CD8-positive, alpha-beta memory T cell (primary cell): ENCODE data around the gene ZSCAN10. TPM values are rescaled to one million over a fixed set of nuclear protein-coding genes. Genes with fewer than 3 reads are reported as not detected.

ENCODE experiments used
- CTCF ChIA-PET: fragments of 350-600 bp; sonication (Branson Sonifier 250); formaldehyde crosslinking; loops from one replicate; lab custom pipeline; 2021; ENCODE audit warnings: antibody characterized with exemption; lab: Charles Lee
- POLR2A ChIA-PET: fragments of 350-600 bp; sonication (Branson Sonifier 250); formaldehyde crosslinking; loops from one replicate; lab custom pipeline; 2021; ENCODE audit warnings: antibody characterized with exemption; lab: Charles Lee
- DNase-seq, 5 donors: peaks; one replicate each; pipeline versions ENCODE4 v3.0.0 to v3.0.0-alpha.2; 2020 to 2022; ENCODE audit warnings: mixed read lengths in 1 of 5
- H3K27ac ChIP-seq: one replicate; pipeline ENCODE4 v1.7.0; 2013; ENCODE audit warnings: low read depth, mild to moderate bottlenecking, low read length, moderate library complexity
- H3K27me3 ChIP-seq: 2 replicates; pipeline ENCODE4 v1.7.0; 2013; ENCODE audit warnings: low read length, mild to moderate bottlenecking; ENCODE audit not compliant: insufficient read depth, poor library complexity, severe bottlenecking
- H3K36me3 ChIP-seq: 2 replicates; pipeline ENCODE4 v1.7.0; 2013; ENCODE audit warnings: mild to moderate bottlenecking, low read length, moderate library complexity; ENCODE audit not compliant: insufficient read depth
- H3K4me1 ChIP-seq: 2 replicates; pipeline ENCODE4 v1.7.0; 2013; ENCODE audit warnings: mild to moderate bottlenecking, low read length, moderate library complexity; ENCODE audit not compliant: insufficient read depth
- H3K4me3 ChIP-seq: 2 replicates; pipeline ENCODE4 v1.7.0; 2013; ENCODE audit warnings: mild to moderate bottlenecking, low read length
- H3K9me3 ChIP-seq: 2 replicates; pipeline ENCODE4 v1.7.0; 2013; ENCODE audit warnings: mild to moderate bottlenecking, low read length
- H3K27ac Mint-ChIP-seq, 8 donors: one replicate each; pipeline ENCODE4 v1.8.0; 2020 to 2021; ENCODE audit warnings: mixed read lengths in 8 of 8, mild to moderate bottlenecking in 6 of 8, inconsistent platforms in 3 of 8, moderate library complexity in 3 of 8
- H3K27me3 Mint-ChIP-seq, 2 donors: one replicate each; pipeline ENCODE4 v1.8.0; 2020 to 2021; ENCODE audit warnings: mixed read lengths in 2 of 2, mild to moderate bottlenecking in 1 of 2, moderate library complexity in 1 of 2
- H3K36me3 Mint-ChIP-seq, 3 donors: one replicate each; pipeline ENCODE4 v1.8.0; 2020 to 2021; ENCODE audit warnings: mixed read lengths in 3 of 3, inconsistent platforms in 1 of 3, mild to moderate bottlenecking in 1 of 3
- H3K4me1 Mint-ChIP-seq, 3 donors: one replicate each; pipeline ENCODE4 v1.8.0; 2020 to 2021; ENCODE audit warnings: mixed read lengths in 3 of 3, inconsistent platforms in 1 of 3, mild to moderate bottlenecking in 1 of 3
- H3K4me3 Mint-ChIP-seq, 7 donors: one replicate each; pipeline ENCODE4 v1.8.0; 2020 to 2021; ENCODE audit warnings: mixed read lengths in 7 of 7, mild to moderate bottlenecking in 6 of 7, moderate library complexity in 4 of 7, inconsistent platforms in 2 of 7
- H3K9me3 Mint-ChIP-seq, 5 donors: one replicate each; pipeline ENCODE4 v1.8.0; 2020 to 2022; ENCODE audit warnings: mixed read lengths in 5 of 5, mild to moderate bottlenecking in 3 of 5, moderate library complexity in 2 of 5, inconsistent platforms in 1 of 5
- polyA plus RNA-seq: library from polyadenylated mRNA; unstranded; fragments of 300-500 nt; fragmentation: Illumina TruSeq; gene quantifications from one replicate; pipeline ENCODE4 v1.2.3, GENCODE V29; 2021
- total RNA-seq, 2 experiments: library from RNA; stranded (reverse); gene quantifications; one replicate each; pipeline ENCODE4 v1.2.3, GENCODE V29; 2021

Gene ZSCAN10
- total and polyA plus RNA-seq, 3 experiments from 2014 or later: 0.15 TPM; not detected in 2

DNA sequence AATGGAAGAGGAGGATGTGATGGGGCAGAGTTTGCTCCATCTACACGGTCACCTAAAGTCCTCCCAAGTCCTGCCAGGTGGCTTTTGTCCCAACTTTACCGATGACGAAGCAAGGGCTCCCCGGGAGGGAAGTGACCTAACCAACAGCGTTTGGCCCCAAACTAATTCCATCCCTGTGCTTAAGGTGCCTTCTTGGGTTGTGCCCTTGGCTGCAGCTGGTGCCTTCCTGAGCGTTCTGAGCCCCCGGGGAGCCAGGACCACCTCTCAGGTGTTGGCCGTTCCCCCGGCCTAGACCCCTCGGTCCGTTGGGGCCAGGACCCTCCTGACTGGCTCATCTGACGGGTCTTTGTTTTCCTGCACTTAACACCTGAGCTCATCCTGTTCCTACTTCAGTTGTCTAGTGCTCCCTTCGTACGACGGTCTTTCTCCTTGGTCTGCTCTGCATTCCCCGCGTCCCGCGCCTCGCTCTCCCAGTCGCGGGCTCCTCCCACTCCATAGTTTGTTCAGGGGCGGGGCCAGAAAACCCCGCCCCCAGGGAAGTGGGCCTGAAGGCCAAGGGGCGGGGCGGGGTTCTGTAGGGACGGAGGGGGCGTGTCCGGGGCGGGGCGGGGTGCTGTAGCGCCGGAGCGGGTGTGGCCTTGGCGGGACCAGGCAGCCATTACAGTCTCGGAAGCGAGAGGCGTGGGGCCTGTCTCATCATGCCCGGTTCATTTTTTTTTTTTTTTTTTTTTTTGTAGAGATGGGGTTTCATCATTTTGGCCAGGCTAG is 822 bp upstream of the ZSCAN10 start:
- H3K4me3 ChIP-seq: peak overlapping the region; percentile 32
- H3K36me3 ChIP-seq: no peaks in the 10 kb centered on the region
- peak; percentile 78 to 91 (median 87) for DNase-seq
- peak overlapping the region; percentile 27 to 94 (median 90) for H3K27ac Mint-ChIP-seq
- H3K4me1 ChIP-seq: peaks cover 37% of the 10 kb centered on the region
- no peaks in the 10 kb centered on the region for H3K9me3 ChIP-seq
- no peaks in the 10 kb centered on the region for H3K27me3 ChIP-seq
- no peaks in the 10 kb centered on the region for H3K36me3 Mint-ChIP-seq
- no peak overlapping the region for H3K27ac ChIP-seq
- CTCF ChIA-PET: interaction anchor here (0.8 to 20.2 kb wide), 6 partner anchors 20 to 69 kb away, joined by 3 to 278 read pairs (median 27); partner anchors contain the start of gene ZNF213
- H3K27me3 Mint-ChIP-seq: no peaks in the 10 kb centered on the region
- peaks cover 39 to 57% (median 41%) of the 10 kb centered on the region in 3 donors for H3K4me1 Mint-ChIP-seq
- H3K9me3 Mint-ChIP-seq: no peaks in the 10 kb centered on the region
- H3K4me3 Mint-ChIP-seq: peak overlapping the region; percentile 71 to 87 (median 84)
- POLR2A ChIA-PET: interaction anchor here (0.6 to 1.3 kb wide), 2 partner anchors 49 to 51 kb away, joined by 3 read pairs; no protein-coding TSS in a partner anchor

DNA sequence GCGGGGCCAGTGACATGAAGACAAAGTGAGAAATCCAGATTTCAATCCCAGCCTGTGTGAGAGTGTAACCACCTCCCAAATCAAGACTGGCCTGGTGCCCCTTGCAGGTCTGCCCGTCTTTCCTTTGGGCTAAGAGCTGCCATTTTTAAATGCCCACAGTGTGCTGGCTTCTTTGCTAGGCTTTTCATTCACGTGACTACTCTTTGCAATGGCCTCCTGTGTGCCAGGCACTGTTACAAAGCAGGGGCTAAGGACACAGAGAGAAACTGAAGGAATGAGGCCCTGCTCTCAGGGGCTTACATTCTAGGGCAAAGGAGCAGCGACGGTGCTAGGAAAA is 269 bp upstream of the ZSCAN10 start:
- Mint-ChIP-seq H3K4me1 (peaks cover 44 to 60% (median 45%) of the 10 kb centered on the region in 3 donors), H3K4me3 (no peak overlapping the region), H3K9me3 (no peaks in the 10 kb centered on the region), H3K27me3 (no peaks in the 10 kb centered on the region), H3K27ac (peak overlapping the region in 3 of 8 donors; percentile 27 to 84 (median 65)), H3K36me3 (no peaks in the 10 kb centered on the region)
- Histone ChIP-seq H3K4me3 (no peak overlapping the region), H3K4me1 (peaks cover 42% of the 10 kb centered on the region), H3K27ac (no peak overlapping the region), H3K36me3 (no peaks in the 10 kb centered on the region), H3K27me3 (no peaks in the 10 kb centered on the region), H3K9me3 (no peaks in the 10 kb centered on the region)
- CTCF ChIA-PET: interaction anchor here (0.8 to 20.2 kb wide), 5 partner anchors 23 to 69 kb away, joined by 3 to 278 read pairs (median 49); partner anchors contain the start of genes IL32 and ZNF213
- DNase-seq: no peak
- POLR2A ChIA-PET: interaction anchor here (1.6 kb wide), 1 partner anchor 34 kb away, joined by 6 read pairs; the partner anchor contains the start of gene IL32

DNA sequence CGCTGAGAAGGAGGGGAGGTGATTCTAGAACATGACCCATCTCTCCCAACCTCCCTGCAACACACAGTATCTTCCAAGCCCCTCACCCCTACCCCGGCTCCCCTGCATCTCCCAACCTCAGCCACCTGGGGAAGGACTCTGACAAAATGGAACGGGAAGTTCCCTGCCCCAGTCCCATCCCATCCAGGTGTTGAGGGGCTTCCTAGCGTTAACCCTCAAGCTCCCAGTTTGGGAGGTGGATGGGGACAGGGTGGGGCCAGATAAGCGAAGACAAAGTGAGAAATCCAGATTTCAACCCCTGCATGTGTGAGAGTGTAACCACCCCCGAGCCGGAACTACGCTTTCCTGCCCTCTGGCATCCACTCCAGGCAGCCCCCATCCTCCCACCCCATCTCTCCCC is 1.8 kb downstream of the ZSCAN10 start:
- ChIA-PET CTCF (interaction anchor here (0.6 to 20.2 kb wide), 13 partner anchors 9 to 70 kb away, joined by 3 to 278 read pairs (median 9); partner anchors contain the start of genes IL32 and ZNF213), POLR2A (interaction anchor here (0.8 to 3.9 kb wide), 3 partner anchors 9 to 54 kb away, joined by 3 to 27 read pairs (median 3); no protein-coding TSS in a partner anchor)
- no peak overlapping the region for H3K4me3 ChIP-seq
- no peak for DNase-seq
- peaks cover 40 to 67% (median 44%) of the 10 kb centered on the region in 3 donors for H3K4me1 Mint-ChIP-seq
- peaks cover 47% of the 10 kb centered on the region for H3K4me1 ChIP-seq
- H3K27ac Mint-ChIP-seq: peak overlapping the region in 3 of 8 donors; percentile 4 to 83 (median 58)
- H3K27me3 ChIP-seq: no peaks in the 10 kb centered on the region
- H3K27me3 Mint-ChIP-seq: no peaks in the 10 kb centered on the region
- H3K4me3 Mint-ChIP-seq: no peak overlapping the region
- no peaks in the 10 kb centered on the region for H3K36me3 ChIP-seq
- no peaks in the 10 kb centered on the region for H3K36me3 Mint-ChIP-seq
- no peaks in the 10 kb centered on the region for H3K9me3 ChIP-seq
- H3K27ac ChIP-seq: no peak overlapping the region
- H3K9me3 Mint-ChIP-seq: no peaks in the 10 kb centered on the region

DNA sequence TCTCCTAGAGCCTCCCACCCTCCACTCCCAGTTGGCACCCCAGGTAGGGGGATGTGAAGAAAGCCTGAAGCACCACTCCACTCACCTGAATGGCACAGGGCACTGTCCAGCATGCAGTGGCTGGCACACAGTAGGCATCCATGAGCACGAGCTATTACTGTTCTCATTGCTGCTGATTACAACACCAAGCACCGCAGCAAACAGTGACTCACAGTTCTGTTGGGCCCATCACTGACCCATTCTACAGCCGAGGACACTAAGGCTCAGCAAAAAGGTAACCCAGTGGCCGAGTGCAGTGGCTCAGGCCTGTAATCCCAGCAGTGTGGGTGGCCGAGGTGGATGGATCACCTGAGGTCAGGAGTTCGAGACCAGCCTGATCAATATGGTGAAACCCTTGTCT is 2.7 kb downstream of the ZSCAN10 start:
- Mint-ChIP-seq H3K4me1 (peaks cover 37 to 69% (median 40%) of the 10 kb centered on the region in 3 donors), H3K9me3 (no peaks in the 10 kb centered on the region), H3K4me3 (peak overlapping the region in 1 of 7 donors; percentile 83), H3K36me3 (no peaks in the 10 kb centered on the region), H3K27me3 (no peaks in the 10 kb centered on the region), H3K27ac (peak overlapping the region in 4 of 8 donors; percentile 69 to 87 (median 85))
- Histone ChIP-seq H3K4me1 (peaks cover 45% of the 10 kb centered on the region), H3K9me3 (no peaks in the 10 kb centered on the region), H3K4me3 (no peak overlapping the region), H3K27me3 (no peaks in the 10 kb centered on the region), H3K27ac (no peak overlapping the region), H3K36me3 (no peaks in the 10 kb centered on the region)
- CTCF ChIA-PET: interaction anchor here (0.7 to 20.2 kb wide), 18 partner anchors 9 to 367 kb away, joined by 3 to 278 read pairs (median 6); partner anchors contain the start of genes IL32 and ZNF213
- no peak for DNase-seq
- POLR2A ChIA-PET: interaction anchor here (0.8 to 3.9 kb wide), 3 partner anchors 10 to 32 kb away, joined by 3 to 27 read pairs (median 5); no protein-coding TSS in a partner anchor

DNA sequence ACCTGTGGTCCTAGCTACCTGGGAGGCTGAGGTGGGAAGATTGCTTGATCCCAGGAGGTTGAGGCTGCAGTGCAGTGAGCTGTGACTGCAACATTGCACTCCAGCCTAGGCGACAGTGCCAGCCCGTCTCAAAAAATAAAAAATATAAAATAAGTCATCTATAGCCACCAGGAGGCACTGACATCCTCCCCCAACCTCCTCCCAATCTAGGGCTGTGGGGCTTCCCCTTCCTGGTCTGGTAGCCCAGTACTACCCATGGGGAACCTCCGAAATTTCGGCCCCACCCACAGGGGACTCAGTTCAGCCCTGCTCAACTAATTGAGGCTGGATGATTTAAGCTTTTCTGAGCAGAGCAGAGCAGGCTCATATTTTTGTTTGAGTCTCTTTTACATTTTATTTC is 3.2 kb downstream of the ZSCAN10 start:
- no peaks in the 10 kb centered on the region for H3K36me3 ChIP-seq
- ChIA-PET CTCF (interaction anchor here (0.9 to 20.2 kb wide), 18 partner anchors 8 to 368 kb away, joined by 3 to 278 read pairs (median 6); partner anchors contain the start of genes IL32 and ZNF213), POLR2A (interaction anchor here (0.6 to 3.9 kb wide), 3 partner anchors 20 to 66 kb away, joined by 5 to 27 read pairs (median 6); no protein-coding TSS in a partner anchor)
- Mint-ChIP-seq H3K27me3 (no peaks in the 10 kb centered on the region), H3K4me1 (peaks cover 36 to 69% (median 40%) of the 10 kb centered on the region in 3 donors), H3K36me3 (no peaks in the 10 kb centered on the region), H3K27ac (peak overlapping the region; percentile 72 to 95 (median 82)), H3K9me3 (no peaks in the 10 kb centered on the region), H3K4me3 (peak overlapping the region in 4 of 7 donors; percentile 49 to 83 (median 56))
- no peaks in the 10 kb centered on the region for H3K27me3 ChIP-seq
- no peak overlapping the region for H3K27ac ChIP-seq
- H3K9me3 ChIP-seq: no peaks in the 10 kb centered on the region
- H3K4me3 ChIP-seq: no peak overlapping the region
- DNase-seq: peak; percentile 47 to 76 (median 63)
- H3K4me1 ChIP-seq: peaks cover 45% of the 10 kb centered on the region

DNA sequence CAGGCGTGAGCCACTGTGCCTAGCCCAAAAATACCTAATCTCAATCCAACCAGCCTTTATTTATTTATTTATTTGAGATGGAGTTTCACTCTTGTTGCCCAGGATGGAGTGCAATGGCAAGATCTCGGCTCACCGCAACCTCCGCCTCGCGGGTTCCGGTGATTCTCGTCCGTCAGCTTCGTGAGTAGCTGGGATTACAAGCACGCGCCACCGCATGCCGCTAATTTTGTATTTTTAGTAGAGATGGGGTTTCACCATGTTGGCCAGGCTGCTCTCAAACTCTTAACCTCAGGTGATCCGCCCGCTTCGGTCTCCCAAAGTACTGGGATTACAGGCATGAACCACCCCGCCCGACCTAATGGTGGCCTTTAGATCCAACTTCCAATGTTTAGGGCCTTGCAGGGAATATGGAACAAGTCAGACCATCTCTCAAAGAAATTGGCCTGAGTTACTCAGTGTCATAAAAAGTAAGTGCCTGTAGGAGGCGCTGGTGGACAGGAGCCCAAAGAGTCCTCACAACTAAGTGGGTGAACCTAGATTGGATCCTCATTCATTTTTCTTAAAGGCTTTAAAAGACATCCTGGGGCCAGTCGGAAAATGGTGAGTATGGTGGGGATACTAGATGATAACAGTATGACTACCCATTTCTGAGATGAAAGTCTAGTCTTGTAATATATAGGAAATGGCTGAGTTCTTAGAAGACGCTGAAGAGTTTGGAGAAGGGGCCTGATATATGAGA is 4.6 kb downstream of the ZSCAN10 start:
- POLR2A ChIA-PET: no interaction called here
- H3K27ac ChIP-seq: no peak overlapping the region
- H3K9me3 ChIP-seq: no peaks in the 10 kb centered on the region
- Mint-ChIP-seq H3K4me1 (peaks cover 29 to 59% (median 31%) of the 10 kb centered on the region in 3 donors), H3K36me3 (no peaks in the 10 kb centered on the region), H3K27ac (peak overlapping the region; percentile 28 to 89 (median 68)), H3K27me3 (no peaks in the 10 kb centered on the region), H3K4me3 (peak overlapping the region in 6 of 7 donors; percentile 14 to 39 (median 24)), H3K9me3 (no peaks in the 10 kb centered on the region)
- peak; percentile 38 to 69 (median 50) for DNase-seq
- CTCF ChIA-PET: interaction anchor here (1.1 to 20.2 kb wide), 8 partner anchors 18 to 73 kb away, joined by 3 to 278 read pairs (median 8); partner anchors contain the start of genes IL32 and ZNF213
- peaks cover 39% of the 10 kb centered on the region for H3K4me1 ChIP-seq
- no peaks in the 10 kb centered on the region for H3K36me3 ChIP-seq
- H3K4me3 ChIP-seq: no peak overlapping the region
- no peaks in the 10 kb centered on the region for H3K27me3 ChIP-seq

DNA sequence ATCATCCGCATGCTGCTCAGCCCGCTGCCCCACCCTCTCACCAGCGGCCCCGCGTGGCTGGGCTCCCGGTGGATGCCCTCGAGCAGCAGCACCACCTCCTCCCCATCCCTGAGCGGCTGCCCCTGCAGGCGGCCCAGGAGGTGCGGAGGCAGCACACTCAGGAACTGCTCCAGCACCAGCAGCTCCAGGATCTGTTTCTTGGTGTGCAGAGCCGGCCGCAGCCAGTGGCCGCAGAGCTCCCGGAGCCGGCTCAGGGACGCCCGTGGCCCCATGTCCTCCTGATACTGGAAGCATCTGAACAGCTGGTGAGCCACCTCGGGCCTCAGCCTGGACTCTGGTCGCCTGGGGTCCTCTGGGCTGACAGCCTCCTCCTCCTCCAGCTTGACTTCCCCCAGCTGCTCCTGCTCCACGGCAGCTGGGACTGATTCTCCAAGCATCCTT is 6.6 kb downstream of the ZSCAN10 start:
- ChIA-PET CTCF (interaction anchor here (2.3 to 20.2 kb wide), 2 partner anchors 16 to 38 kb away, joined by 12 to 278 read pairs; partner anchors contain the start of gene ZNF213), POLR2A (interaction anchor here (0.6 kb wide), 1 partner anchor 67 kb away, joined by 7 read pairs; no protein-coding TSS in a partner anchor)
- no peaks in the 10 kb centered on the region for H3K36me3 ChIP-seq
- H3K4me1 Mint-ChIP-seq: peaks cover 36 to 59% (median 37%) of the 10 kb centered on the region in 3 donors
- H3K27me3 Mint-ChIP-seq: no peaks in the 10 kb centered on the region
- no peaks in the 10 kb centered on the region for H3K36me3 Mint-ChIP-seq
- no peak overlapping the region for H3K27ac ChIP-seq
- peaks cover 45% of the 10 kb centered on the region for H3K4me1 ChIP-seq
- H3K4me3 Mint-ChIP-seq: no peak overlapping the region
- no peak overlapping the region for H3K4me3 ChIP-seq
- H3K27ac Mint-ChIP-seq: peak overlapping the region in 1 of 8 donors; percentile 11
- no peaks in the 10 kb centered on the region for H3K9me3 Mint-ChIP-seq
- DNase-seq: no peak
- no peaks in the 10 kb centered on the region for H3K27me3 ChIP-seq
- no peaks in the 10 kb centered on the region for H3K9me3 ChIP-seq
